OCI-LY7 (cell line): ENCODE measurements around the gene FCGR2B.
"Not testable (repeated sequence)": the region's sequence is repeated elsewhere in the genome, so short reads cannot be mapped to it uniquely, and the experiment has no call there.

Experiments used
- EZH2phosphoT487 ChIP-seq: fragments of 200-600 bp; sonication (generic); IDR thresholded peaks from 2 replicates; pipeline ENCODE4 v1.6.1; 2018; ENCODE audit warnings: low read depth, borderline replicate concordance, mild to moderate bottlenecking, mixed run types, antibody characterized with exemption, low read length, moderate library complexity, mixed read lengths
- TF ChIP-seq, protein P1 (sequence below): fragments of 200-600 bp; sonication (generic); conservative IDR thresholded peaks from 2 replicates; pipeline ENCODE4 v1.5.1; 2014; ENCODE audit warnings: mild to moderate bottlenecking, antibody characterized with exemption, low read length, moderate library complexity, mixed read lengths

GRCh38 chr1:161658524-161658923 lies 4.4 kb upstream of the FCGR2B start:
- TF ChIP-seq, protein P1, sequence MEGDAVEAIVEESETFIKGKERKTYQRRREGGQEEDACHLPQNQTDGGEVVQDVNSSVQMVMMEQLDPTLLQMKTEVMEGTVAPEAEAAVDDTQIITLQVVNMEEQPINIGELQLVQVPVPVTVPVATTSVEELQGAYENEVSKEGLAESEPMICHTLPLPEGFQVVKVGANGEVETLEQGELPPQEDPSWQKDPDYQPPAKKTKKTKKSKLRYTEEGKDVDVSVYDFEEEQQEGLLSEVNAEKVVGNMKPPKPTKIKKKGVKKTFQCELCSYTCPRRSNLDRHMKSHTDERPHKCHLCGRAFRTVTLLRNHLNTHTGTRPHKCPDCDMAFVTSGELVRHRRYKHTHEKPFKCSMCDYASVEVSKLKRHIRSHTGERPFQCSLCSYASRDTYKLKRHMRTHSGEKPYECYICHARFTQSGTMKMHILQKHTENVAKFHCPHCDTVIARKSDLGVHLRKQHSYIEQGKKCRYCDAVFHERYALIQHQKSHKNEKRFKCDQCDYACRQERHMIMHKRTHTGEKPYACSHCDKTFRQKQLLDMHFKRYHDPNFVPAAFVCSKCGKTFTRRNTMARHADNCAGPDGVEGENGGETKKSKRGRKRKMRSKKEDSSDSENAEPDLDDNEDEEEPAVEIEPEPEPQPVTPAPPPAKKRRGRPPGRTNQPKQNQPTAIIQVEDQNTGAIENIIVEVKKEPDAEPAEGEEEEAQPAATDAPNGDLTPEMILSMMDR = not testable (repeated sequence)
- not testable (repeated sequence) for TF ChIP-seq EZH2phosphoT487
